Glomerular visceral epithelial cell (primary cell): ENCODE measurements around the gene TYROBP.
"Not testable (repeated sequence)": the region's sequence is repeated elsewhere in the genome, so short reads cannot be mapped to it uniquely, and the experiment has no call there.

Source experiments
- DNase-seq: peaks from one replicate; pipeline ENCODE4 v3.0.0-alpha.2; 2016; ENCODE audit errors: extremely low spot score

Gene TYROBP

GRCh38 chr19:35901055-35901644 lies 6.9 kb downstream of the TYROBP start:
- peak; percentile 36 for DNase-seq

GRCh38 chr19:35899547-35900214 lies 8.4 kb downstream of the TYROBP start:
- peak; percentile 91 for DNase-seq

- no peak for DNase-seq
These were observed 9.6 kb downstream of the TYROBP start for GRCh38 chr19:35898499-35898809.

- no peak for DNase-seq
These were observed 10.2 kb downstream of the TYROBP start for GRCh38 chr19:35897706-35898451.

- no peak for DNase-seq
These were observed 11.5 kb downstream of the TYROBP start for GRCh38 chr19:35896643-35897040.

- DNase-seq = no peak
These were observed 12.0 kb downstream of the TYROBP start for GRCh38 chr19:35895911-35896642.

GRCh38 chr19:35894342-35894741 lies 13.8 kb downstream of the TYROBP start:
- no peak for DNase-seq

GRCh38 chr19:35891819-35892218 lies 16.3 kb downstream of the TYROBP start:
- not testable (repeated sequence) for DNase-seq

GRCh38 chr19:35890113-35890650 lies 17.9 kb downstream of the TYROBP start:
- no peak for DNase-seq

GRCh38 chr19:35889370-35890112 lies 18.6 kb downstream of the TYROBP start:
- no peak for DNase-seq

- DNase-seq = no peak
These were observed 19.7 kb downstream of the TYROBP start for GRCh38 chr19:35888398-35888797.

GRCh38 chr19:35887197-35887596 lies 20.9 kb downstream of the TYROBP start:
- no peak for DNase-seq

GRCh38 chr19:35885904-35886303 lies 22.2 kb downstream of the TYROBP start:
- DNase-seq = no peak

GRCh38 chr19:35885225-35885738 lies 22.8 kb downstream of the TYROBP start:
- no peak for DNase-seq

- no peak for DNase-seq
These were observed 24.2 kb downstream of the TYROBP start for GRCh38 chr19:35883882-35884281.

- peak; percentile 78 for DNase-seq
These were observed 25.8 kb downstream of the TYROBP start for GRCh38 chr19:35882114-35882832.

- DNase-seq = peak; percentile 91
These were observed 28.3 kb downstream of the TYROBP start for GRCh38 chr19:35879770-35880317.

- DNase-seq = no peak
These were observed 29.0 kb downstream of the TYROBP start for GRCh38 chr19:35879068-35879467.

- DNase-seq = no peak
These were observed 33.6 kb downstream of the TYROBP start for GRCh38 chr19:35874392-35874930.

- DNase-seq = no peak
These were observed 35.9 kb downstream of the TYROBP start for GRCh38 chr19:35872180-35872579.
